Measurements from ENCODE around the gene PODNL1.

PODNL1 gene, protein sequence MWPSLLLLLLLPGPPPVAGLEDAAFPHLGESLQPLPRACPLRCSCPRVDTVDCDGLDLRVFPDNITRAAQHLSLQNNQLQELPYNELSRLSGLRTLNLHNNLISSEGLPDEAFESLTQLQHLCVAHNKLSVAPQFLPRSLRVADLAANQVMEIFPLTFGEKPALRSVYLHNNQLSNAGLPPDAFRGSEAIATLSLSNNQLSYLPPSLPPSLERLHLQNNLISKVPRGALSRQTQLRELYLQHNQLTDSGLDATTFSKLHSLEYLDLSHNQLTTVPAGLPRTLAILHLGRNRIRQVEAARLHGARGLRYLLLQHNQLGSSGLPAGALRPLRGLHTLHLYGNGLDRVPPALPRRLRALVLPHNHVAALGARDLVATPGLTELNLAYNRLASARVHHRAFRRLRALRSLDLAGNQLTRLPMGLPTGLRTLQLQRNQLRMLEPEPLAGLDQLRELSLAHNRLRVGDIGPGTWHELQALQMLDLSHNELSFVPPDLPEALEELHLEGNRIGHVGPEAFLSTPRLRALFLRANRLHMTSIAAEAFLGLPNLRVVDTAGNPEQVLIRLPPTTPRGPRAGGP

DNA sequence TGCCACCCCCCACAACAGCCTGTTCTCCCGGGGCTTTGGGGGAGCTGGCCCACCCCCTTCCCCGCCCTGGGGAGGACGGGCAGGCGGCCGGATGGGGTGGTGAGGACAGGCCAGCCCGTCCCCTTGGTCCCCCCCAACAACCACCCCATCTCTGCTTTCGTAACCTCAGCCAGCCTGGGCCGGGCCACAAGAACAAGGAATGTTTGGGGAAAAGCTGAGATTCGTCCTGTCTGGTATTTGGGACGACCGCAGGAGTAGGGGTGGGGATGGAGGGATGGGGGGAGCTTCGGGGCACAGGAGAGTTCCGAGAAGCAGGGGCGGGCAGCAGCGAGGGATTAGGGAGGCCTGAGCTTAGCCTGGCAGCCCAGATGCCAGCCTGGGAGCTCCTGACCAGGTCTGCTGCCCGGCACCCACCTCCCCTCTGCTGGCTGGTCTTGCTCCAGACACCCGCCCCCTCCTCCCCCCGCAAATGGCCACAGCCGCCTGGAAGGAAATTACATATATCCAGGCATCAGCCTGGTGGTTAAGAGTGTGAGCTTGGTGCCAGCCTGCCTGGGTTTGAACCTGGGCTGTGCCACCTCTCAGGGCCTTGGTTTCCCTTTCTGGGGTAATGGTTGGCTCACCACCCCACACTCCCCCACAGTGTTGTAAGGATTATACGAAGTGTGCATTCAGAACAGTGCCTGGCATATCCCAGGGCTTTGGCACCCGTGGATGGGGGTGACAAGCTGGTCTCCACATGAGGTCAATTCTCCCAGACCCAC lies at the start of gene PODNL1:
TSS of gene PODNL1 (minus strand) at position 117 of the 764 bp plus-strand sequence. CDS start 236 bp downstream, outside the sequence.
- DNase-seq: no peak
- in situ Hi-C loops (cut with HindIII; ENCODE audit: low pct_ligation_motif_present, low pct_unique_long_range_greater_than_20kb, low sequenced_read_pairs): no loop called here

DNA sequence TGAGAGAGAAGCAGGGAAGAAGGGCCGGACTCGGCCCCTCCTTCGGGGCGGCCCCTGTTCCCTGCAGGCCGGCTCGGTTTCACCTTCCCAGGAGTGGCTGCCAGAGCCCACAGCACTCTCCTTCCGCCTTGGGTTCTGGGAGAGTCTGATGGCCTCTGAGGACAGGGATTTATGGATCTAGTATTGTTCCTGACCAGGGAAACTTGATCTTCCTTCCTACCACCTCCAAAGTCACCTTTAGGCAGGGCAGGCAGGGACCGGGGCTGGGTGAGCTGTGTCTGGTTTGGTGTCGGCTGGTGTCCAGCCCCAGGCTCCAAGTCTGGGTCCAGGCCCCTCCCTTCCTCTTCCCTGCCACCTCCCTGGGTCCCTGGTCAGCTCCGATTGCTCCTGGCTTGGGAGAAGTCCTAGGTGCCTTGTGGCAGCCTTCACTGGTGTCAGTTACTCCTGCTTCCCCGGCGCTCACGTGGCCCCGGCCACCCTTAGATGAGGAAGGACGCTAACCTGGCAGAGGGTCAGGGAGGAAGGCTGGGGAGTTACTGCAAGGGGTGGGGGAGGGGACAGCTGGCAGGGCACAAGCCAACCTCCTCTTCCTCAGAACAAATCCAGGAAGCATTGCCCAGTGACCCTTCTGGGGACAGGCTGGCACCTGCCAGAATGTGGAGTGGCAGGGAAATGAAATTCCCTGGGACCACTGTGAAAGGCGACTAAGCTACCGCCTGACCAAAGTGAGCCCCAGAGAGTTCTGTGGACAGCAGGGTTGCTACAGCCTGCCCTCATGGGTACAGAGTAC lies 49.1 kb upstream of the PODNL1 start:
- DNase-seq: no peak
- in situ Hi-C loops (cut with HindIII; ENCODE audit: low pct_ligation_motif_present, low pct_unique_long_range_greater_than_20kb, low sequenced_read_pairs): no loop called here

DNA sequence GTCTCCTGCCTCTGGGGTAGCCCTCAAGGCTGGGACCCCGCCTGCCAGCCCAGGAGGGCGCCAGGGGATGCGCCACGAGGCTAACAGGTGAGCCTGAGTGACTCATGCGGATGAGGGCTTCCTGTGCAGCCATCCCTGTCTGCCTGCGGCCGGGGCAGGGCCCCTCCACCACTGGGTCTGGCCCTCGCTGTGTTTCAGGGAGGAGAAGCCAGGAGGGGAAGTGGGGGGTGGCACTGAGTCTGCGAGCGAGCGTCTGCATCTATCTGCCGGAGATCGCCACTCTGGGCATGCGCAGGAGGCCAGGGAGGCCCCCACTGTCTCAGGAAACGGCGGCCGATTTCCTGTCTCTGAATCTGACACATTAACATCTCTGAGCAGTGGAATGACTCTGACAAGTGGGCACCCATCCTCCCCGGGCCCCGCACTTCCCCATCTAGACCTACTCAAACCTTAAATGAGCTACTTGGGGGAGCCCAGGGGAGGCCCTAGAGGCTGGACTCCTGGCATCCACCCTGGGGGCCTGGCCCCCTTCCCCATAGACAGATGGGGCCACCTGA lies 48.2 kb upstream of the PODNL1 start:
- in situ Hi-C loops (cut with HindIII; ENCODE audit: low pct_ligation_motif_present, low pct_unique_long_range_greater_than_20kb, low sequenced_read_pairs): no loop called here
- peak; percentile 75 for DNase-seq

DNA sequence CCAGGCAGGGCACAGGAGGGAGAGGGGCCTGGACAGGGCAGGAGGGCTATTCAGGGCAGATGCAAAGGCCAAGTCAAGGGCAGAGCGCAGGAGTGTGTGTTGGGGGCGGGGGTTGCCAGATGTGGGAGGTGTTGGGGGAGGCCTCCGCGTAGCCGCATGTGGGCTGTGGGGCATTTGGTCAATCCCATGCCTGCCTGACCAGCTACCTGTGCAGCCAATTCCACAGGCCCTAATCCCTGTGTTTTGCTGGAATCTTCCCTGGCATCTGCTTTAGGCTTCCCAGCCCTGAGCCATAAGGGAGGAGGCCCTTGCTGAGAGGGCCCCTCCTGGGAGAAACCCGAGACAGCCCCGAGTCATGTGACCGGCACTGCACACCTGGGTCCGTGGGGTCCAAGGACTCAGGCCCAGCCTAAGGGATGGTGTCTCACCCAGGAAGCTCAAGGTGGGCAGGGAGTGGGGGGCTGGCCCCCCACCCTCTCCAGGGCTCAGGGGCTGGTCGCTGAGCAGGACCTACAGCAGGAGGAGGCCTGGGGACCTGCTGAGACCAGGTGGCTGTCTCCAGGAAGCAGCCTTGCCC lies 47.6 kb upstream of the PODNL1 start:
- DNase-seq: no peak
- in situ Hi-C loops (cut with HindIII; ENCODE audit: low pct_ligation_motif_present, low pct_unique_long_range_greater_than_20kb, low sequenced_read_pairs): no loop called here

DNA sequence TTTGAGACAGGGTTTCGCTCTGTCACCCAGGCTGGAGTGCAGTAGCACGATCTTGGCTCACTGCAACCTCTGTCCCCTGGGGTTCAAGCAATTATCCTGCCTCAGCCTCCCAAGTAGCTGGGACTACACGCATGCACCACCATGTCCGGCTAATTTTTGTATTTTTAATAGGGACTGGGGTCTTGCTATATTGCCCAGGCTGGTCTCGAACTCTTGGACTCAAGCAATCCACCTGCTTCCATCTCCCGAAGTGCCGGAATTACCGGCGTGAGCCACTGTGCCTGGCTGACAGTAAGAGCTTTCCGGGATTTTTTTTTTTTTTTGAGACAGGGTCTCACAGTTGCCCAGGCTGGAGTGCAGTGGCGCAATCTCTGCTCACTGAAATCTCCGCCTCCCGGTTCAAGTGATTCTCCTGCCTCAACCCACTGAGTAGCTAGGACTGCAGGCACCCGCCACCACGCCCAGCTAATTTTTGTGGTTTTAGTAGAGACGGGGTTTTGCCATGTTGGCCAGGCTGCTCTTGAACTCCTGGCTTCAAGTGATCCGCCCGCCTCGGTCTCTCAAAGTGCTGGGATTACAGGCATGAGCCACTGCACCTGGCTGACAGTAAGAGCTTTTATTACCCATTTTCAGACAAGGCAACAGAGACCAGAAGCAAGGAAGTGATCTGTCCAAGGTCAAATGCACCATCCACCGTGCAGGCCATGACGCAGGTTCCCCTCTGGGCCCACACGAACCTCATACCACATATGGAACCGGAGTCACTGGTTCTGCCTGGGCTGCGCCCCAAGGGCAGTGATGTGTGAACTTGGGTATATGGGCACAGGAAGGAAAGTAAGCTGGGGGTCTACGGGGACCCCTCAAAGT lies 46.9 kb upstream of the PODNL1 start:
- no peak for DNase-seq
- in situ Hi-C loops (cut with HindIII; ENCODE audit: low pct_ligation_motif_present, low pct_unique_long_range_greater_than_20kb, low sequenced_read_pairs): no loop called here

DNA sequence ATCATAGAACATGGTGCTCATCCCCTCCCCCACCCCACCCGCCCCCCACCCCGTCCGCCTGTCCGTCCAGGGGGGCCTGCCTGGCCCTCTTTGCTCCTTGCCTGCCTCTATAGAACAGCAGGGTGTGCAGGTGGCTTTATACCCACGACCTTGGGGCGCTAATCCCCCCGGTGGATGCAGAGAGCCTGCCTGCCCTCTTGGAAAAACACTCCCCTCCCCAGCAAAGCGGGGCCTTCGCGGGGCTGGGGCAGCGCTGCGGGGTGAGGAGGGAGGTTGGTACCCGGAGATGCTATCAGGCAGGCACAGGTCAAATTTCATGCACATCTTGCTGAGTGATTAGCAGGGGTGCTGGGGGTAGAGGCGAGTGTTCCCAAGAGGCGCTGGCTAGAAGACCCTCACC lies 46.0 kb upstream of the PODNL1 start:
- in situ Hi-C loops (cut with HindIII; ENCODE audit: low pct_ligation_motif_present, low pct_unique_long_range_greater_than_20kb, low sequenced_read_pairs): no loop called here
- DNase-seq: no peak

DNA sequence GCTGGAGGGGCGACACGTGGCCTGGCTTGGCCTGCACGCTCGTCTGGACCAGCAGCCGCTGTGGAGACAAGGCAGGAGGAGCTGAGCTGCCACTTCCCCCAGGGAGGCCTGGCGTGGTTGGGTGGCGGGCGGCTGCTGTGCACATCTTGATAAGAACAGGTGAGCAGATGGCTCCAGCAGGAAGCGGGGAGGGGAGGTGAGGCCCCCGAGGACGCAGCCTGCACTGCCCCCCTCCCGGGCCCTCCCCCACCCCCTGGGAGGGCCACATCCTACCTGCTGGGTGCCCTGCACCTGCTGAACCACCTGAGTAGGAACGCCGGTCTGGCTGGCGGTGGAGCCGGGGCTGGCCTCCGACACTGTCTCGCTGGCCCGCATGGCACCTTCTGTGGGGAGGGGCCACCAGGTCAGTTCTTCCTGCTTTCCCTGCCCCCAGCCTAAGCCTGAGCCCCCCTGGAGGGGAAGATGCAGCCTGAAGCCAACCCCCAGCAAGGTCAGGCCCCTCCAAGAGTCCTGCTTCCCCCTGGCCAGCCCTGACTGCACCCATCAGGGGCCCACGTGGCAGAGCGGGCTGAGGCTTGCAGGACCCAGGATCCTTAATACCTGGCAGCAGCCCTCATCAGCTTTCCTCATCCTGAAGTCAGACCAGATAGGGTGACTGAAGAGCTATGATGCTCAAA lies 45.1 kb upstream of the PODNL1 start:
- no peak for DNase-seq
- in situ Hi-C loops (cut with HindIII; ENCODE audit: low pct_ligation_motif_present, low pct_unique_long_range_greater_than_20kb, low sequenced_read_pairs): no loop called here

DNA sequence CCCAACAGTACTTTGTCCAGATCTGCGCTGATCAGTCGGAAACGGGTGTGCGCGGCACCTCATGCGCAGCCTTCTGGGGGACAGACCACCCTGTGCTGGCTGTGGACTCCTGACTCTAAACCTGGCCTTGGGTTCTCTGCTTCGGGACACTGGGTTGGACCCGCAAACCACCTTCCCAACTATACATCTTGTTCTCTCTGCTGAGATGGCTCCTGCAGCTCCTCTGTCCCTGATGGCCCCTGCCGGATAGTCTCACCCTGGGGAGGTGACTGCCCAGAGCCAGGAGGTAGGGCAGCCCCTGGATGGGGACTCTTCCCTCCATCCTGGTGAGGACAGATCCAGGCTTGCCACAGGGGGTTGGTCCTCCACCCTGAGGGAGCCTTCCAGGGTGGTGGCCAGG lies 44.6 kb upstream of the PODNL1 start:
- in situ Hi-C loops (cut with HindIII; ENCODE audit: low pct_ligation_motif_present, low pct_unique_long_range_greater_than_20kb, low sequenced_read_pairs): no loop called here

DNA sequence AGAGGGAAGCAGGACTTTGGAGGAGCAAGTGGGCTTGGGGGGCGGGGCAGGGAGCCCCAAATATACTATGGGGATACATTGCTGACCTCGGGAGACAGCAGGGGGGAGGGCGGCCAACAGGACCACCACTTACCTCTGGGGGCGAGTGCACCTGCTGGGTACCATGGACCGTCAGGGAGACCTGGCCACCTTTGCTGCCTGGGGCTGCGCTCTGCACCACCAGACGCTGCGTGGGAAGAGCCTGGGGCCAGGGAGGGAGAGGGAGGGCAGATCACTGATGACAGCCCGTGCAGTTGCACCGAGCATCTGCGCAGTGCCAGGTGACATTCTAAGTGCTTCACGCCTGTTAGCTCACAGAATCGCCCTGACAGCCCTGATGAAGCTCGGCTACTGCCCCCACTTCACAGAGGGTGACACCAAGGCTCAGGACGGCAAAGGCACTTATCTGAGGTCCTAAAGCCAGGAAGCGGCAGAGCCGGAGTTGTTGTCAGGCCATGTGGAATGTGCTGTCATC lies 43.8 kb upstream of the PODNL1 start:
- DNase-seq: no peak
- in situ Hi-C loops (cut with HindIII; ENCODE audit: low pct_ligation_motif_present, low pct_unique_long_range_greater_than_20kb, low sequenced_read_pairs): no loop called here

More for the DNA sequence above, 44.6 kb upstream of the PODNL1 start:
- no peak for DNase-seq

DNA sequence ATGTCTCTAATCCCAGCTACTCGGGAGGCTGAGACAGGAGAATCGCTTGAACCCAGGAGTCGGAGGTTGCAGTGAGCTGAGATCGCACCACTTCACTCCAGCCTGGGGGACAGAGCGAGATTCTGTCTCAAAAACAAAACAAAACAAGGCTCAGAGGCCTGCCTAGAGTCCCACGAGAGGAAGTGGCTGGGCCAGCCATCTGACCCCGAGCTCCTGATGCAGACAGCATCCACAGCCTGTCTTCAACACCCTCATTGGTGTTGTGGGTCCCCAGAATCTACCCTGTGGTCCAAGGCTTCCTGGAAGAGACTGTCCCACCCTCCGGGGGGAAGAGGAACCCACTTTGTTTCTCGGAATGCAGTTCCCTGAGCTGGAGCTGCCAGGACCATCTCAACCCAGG lies 43.2 kb upstream of the PODNL1 start:
- no peak for DNase-seq
- in situ Hi-C loops (cut with HindIII; ENCODE audit: low pct_ligation_motif_present, low pct_unique_long_range_greater_than_20kb, low sequenced_read_pairs): no loop called here

DNA sequence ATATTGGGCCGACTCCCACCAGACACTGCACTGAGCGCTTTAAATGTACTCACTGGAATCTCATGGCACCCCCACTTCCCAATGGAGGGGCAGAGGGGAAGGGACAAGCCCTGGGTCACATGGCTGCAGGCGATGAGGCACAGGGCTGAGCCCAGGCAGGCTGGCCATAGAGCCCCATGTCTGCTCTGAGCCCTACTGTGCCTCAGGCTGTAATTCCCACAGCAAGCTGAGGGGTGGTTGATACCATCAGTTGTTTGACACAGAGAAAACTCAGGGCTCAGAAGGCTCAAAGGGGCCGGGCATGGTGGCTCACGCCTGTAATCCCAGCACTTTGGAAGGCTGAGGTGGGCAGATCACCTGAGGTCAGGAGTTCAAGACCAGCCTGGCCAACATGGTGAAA lies 42.8 kb upstream of the PODNL1 start:
- DNase-seq: no peak
- in situ Hi-C loops (cut with HindIII; ENCODE audit: low pct_ligation_motif_present, low pct_unique_long_range_greater_than_20kb, low sequenced_read_pairs): no loop called here

DNA sequence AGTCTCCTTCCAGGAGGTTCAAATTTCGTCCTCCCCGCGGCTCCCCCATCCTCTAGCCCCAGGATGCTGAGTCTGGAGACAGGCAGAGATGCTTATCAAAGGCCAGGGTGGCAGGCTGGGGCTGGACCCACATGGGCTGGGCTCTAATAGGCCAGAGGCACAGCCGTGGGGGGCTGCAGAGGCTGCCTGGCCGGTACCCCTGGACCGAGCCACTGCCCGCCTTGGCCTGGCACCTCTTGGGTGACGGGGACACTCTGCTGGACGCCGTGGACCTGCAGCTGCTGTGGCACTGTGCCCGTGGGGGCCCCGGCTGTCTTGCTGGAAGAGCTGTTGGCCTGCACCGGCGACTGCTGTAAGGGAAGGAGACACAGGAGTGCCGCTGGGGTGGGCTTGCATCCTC lies 42.1 kb upstream of the PODNL1 start:
- in situ Hi-C loops (cut with HindIII; ENCODE audit: low pct_ligation_motif_present, low pct_unique_long_range_greater_than_20kb, low sequenced_read_pairs): no loop called here
- DNase-seq: no peak

DNA sequence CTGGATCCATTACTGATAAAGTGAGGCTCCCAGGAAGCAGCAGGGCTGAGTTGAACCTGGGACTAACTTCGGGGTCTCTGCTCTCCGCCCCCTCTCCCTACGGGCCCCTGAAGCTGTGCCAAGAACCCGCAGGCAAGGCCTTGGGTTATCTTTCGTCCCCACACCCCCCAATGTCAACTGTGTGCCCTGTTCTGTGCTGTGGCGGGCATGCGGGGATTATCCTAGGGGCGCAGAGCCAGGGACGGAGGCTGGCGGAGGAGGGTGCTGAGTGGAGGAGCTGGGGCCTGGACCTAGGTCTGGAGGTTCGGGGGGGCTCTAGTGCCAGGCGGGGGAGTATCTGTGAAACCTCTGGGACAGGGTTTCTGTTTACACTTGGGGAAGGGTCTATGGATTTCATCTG lies 41.5 kb upstream of the PODNL1 start:
- no peak for DNase-seq
- in situ Hi-C loops (cut with HindIII; ENCODE audit: low pct_ligation_motif_present, low pct_unique_long_range_greater_than_20kb, low sequenced_read_pairs): no loop called here

DNA sequence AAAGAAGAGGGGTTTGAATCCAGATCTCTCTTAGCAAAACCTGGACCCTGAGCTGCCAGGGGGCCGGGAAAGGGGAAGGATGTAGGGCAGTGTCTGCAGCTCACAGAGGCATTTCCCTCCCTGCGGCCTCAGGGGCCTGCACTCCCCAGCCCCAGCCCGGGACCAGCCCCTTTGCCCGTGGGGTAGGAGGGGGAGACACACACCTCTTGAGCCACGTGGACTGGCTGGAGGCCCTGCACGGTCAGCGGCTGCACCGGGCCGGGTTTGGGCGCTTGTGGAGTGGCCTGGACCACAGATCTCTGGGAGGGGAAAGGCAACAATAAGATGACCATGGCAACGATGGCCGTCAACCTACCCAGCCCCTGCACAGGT lies 41.0 kb upstream of the PODNL1 start:
- no peak for DNase-seq
- in situ Hi-C loops (cut with HindIII; ENCODE audit: low pct_ligation_motif_present, low pct_unique_long_range_greater_than_20kb, low sequenced_read_pairs): no loop called here

DNA sequence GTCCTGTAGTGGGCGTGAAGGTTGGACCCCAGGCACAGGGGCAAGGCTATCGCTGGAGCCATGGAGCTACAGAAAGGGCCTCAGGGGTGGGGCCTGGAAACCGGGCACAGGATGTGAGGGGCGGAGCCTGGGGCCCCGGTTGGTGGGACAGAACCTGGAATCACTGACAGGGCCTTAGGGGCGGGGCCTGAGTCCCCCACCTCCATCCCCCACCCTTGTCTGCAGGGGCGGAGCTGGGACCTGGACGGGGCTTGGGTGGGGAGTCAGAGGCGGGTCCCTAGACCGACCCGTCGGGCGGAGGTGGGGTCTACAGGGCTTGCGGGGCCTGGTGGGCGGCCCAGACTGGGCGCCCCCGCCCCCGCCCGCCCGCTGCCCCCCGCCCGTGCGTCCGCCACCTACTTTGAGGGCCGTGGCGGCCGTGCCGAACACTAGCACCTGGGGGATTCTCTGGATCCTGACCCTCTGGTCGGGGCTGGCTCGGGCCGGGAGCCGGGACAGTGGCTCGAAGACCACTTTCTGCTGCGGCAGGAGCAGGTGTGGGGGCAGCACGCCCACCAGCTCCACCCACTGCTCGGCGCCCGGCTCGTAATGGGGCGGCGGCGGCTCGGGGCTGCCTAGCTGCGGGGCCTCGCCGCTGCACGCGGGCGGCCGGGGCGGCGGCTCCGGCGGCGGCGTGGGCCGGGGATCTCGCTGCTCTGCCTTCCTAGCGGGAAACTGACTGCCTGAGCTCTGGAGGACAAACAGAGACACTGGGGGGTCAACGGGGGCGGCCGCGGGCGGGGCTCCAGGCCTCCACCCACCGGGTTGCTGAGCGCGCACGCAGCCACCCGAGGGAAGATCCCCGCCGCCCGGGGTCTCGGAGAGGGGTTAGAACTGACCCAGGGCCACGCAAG lies 40.4 kb upstream of the PODNL1 start:
- in situ Hi-C loops (cut with HindIII; ENCODE audit: low pct_ligation_motif_present, low pct_unique_long_range_greater_than_20kb, low sequenced_read_pairs): no loop called here

DNA sequence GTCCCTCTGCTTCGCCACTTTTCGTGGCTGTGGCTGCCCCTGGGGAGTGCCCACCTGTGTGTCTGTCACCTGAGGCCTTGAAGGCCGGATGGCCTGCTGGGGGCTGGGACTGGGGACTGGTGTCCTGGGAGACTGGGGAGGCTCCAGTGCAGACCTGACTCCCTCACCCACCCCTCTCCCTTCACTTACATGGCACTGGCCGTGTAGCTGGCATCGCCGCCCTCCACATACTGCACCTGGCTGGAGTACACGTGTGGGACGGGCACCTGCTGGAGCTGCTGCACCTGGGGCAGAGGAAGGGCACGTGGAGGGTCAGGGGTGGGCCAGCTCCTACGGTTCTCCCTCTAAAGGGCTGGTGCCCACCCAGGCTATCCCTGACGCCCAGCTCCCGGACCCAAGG lies 39.6 kb upstream of the PODNL1 start:
- in situ Hi-C loops (cut with HindIII; ENCODE audit: low pct_ligation_motif_present, low pct_unique_long_range_greater_than_20kb, low sequenced_read_pairs): no loop called here

More for the DNA sequence above, 40.4 kb upstream of the PODNL1 start:
- DNase-seq: no peak

More for the DNA sequence above, 39.6 kb upstream of the PODNL1 start:
- DNase-seq: no peak
